ENCODE measurements around the gene DAPK1. TPM values are rescaled to one million over a fixed set of nuclear protein-coding genes. Genes with fewer than 3 reads are reported as not detected.
A peak's percentile ranks its signal among the peaks of the same experiment; 100 is the strongest.

DAPK1 gene
- total and polyA plus RNA-seq, 3 donors from 2014 or later: 35.1 to 74.6 (median 71.0) TPM

DNA sequence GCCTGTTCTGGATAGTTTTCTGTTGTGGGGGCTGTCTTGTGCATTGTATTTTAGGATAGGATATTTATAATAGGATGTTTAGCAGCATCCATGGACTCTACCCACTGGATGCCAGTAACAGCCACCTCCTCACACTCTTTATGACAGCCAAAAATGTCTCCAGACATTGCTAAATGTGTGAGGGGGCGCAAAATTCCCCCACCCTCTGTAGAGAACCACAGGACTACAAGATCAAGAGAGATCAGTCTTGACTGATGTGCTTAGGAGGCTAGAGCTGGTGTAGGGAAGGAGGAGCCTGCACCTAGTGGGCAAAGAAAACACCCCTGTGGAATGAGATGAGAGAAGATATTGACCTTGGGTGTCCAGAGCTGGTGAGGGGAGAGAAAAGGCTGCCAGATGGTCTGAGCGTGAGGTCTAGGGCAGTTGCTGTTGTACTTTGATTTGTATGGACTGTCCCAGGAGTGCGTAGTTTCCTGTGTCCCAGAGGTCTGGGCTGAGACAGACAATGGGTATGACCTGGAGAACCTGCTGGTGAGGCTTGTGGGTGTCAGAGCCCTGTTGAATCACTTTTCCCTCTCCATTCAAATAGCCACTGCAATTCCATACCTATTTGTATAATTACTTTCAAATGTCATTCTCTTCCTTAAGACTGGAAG, 16.3 kb downstream of the DAPK1 start:
- no peak for TF ChIP-seq POLR2A (IDR thresholded peaks at IDR 0.05)
- TF ChIP-seq, protein P1, sequence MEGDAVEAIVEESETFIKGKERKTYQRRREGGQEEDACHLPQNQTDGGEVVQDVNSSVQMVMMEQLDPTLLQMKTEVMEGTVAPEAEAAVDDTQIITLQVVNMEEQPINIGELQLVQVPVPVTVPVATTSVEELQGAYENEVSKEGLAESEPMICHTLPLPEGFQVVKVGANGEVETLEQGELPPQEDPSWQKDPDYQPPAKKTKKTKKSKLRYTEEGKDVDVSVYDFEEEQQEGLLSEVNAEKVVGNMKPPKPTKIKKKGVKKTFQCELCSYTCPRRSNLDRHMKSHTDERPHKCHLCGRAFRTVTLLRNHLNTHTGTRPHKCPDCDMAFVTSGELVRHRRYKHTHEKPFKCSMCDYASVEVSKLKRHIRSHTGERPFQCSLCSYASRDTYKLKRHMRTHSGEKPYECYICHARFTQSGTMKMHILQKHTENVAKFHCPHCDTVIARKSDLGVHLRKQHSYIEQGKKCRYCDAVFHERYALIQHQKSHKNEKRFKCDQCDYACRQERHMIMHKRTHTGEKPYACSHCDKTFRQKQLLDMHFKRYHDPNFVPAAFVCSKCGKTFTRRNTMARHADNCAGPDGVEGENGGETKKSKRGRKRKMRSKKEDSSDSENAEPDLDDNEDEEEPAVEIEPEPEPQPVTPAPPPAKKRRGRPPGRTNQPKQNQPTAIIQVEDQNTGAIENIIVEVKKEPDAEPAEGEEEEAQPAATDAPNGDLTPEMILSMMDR (IDR thresholded peaks at IDR 0.05): no peak
- Histone ChIP-seq H3K4me3 (no peak overlapping the region), H3K4me1 (peaks cover 6% of the 10 kb centered on the region), H3K27ac (no peak overlapping the region), H3K9me3 (no peaks in the 10 kb centered on the region), H3K36me3 (ENCODE audit: low read depth, missing control alignments) (no peaks in the 10 kb centered on the region), H3K27me3 (no peaks in the 10 kb centered on the region)
- no peak for DNase-seq
- intact Hi-C loops (cut with DNase I; ENCODE audit: low total_unique reads): no loop called here
- whole genome bisulfite sequencing, 2 donors: 95 to 98% methylated on average over 3 of the region's 3 CpGs

DNA sequence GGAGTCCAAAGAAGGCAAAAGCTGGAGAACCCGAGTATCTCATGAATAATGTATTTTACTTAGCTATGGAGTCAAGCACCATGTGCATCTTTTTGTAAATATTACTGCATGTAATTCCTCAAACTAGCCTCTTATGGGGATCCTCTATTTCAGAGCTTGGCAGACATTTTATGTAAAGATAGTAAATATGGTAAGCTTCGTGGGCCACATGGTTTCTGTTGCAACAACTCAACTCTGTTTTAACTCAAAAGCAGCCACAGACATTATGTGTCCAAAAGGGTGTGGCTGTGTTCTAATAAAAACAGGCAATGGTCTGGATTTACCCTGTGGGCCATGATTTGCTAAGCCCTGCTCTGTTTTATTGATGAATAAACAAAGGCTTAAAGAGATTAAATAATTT, 17.3 kb downstream of the DAPK1 start:
- Histone ChIP-seq H3K4me3 (no peak overlapping the region), H3K9me3 (no peaks in the 10 kb centered on the region), H3K27ac (no peak overlapping the region), H3K36me3 (ENCODE audit: low read depth, missing control alignments) (no peaks in the 10 kb centered on the region), H3K4me1 (peaks cover 6% of the 10 kb centered on the region), H3K27me3 (no peaks in the 10 kb centered on the region)
- WGBS, 2 donors: 80 to 86% methylated on average over 2 of the region's 2 CpGs
- DNase-seq: no peak
- intact Hi-C loops (cut with DNase I; ENCODE audit: low total_unique reads): no loop called here
- no peak for TF ChIP-seq POLR2A (IDR thresholded peaks at IDR 0.05)
- TF ChIP-seq, protein P1 (IDR thresholded peaks at IDR 0.05): no peak

DNA sequence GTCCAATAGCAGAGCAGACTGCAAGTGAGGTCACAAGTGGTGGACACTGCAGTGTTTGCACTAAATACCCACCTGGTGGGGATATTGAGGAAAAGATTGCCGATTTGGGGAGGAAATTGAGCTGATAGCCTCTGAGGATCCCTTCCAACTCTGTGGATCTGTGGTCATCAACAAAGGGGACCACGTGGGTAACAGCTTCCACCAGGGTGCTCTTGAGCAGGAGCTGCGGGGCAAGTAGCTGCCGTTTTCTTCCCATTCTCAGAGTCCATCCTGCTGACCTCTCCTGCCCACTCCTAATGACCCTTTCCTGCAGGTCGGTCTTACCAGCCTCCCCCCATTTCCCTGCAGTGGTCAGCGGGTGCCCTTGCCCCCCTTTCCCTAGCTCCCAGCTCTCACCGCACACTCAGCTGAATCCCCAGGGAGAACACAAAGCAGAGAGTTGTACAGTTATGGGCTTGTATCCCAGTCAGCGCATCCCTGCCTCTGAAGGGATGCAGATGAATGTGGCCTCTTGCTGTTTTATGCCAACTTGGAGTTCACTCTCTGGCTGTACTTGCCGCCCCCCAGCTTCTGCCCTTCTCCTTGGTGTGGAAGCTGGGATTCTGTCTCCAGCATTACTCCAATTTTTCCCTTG, 18.0 kb downstream of the DAPK1 start:
- DNase-seq: no peak
- intact Hi-C loops (cut with DNase I; ENCODE audit: low total_unique reads): no loop called here

DNA sequence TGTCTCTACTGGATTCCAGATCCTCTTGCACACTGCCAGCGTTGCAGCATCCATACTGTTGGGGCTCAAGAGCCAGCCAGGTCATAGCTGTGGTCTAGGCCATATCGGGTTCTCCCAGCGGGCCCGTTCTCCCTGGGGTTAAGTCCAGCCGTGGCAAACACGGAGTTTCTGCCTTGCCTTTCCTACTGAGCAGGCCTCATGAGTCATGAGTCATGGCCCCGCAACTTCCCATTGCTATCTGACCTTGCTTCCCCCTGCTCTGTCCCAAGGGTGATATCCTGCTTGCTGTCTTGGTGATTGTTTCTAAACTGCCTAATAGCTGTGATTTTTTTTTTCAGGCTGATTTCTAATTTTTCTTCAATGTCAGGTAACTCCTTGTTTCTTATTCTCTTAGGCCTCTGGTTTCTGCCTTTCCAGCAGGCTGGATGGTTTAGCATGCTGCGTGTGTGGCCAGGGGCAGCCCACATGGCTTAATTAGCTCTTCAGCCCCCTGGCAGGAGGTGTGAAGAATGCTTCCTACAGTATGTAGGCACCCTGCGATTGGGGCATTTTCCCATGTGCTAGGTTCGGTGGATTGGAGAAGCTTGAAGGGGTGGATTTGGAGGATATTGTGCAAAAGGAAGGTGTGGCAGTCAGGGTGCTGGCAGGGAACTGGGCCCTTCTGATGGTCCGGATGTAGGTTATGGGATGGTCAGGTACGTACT, 18.7 kb downstream of the DAPK1 start:
- TF ChIP-seq POLR2A (IDR thresholded peaks at IDR 0.05): no peak
- TF ChIP-seq, protein P1 (IDR thresholded peaks at IDR 0.05): no peak
- H3K4me1 ChIP-seq: peaks cover 6% of the 10 kb centered on the region
- no peaks in the 10 kb centered on the region for H3K36me3 ChIP-seq (ENCODE audit: low read depth, missing control alignments)
- no peaks in the 10 kb centered on the region for H3K9me3 ChIP-seq
- no peak overlapping the region for H3K4me3 ChIP-seq
- no peak overlapping the region for H3K27ac ChIP-seq
- no peaks in the 10 kb centered on the region for H3K27me3 ChIP-seq
- DNase-seq: peak; percentile 64
- intact Hi-C loops (cut with DNase I; ENCODE audit: low total_unique reads): no loop called here
- 65 to 74% methylated on average over 12 of the region's 12 CpGs for WGBS, 2 donors

More for the DNA sequence above, 18.0 kb downstream of the DAPK1 start:
- Histone ChIP-seq H3K36me3 (ENCODE audit: low read depth, missing control alignments) (no peaks in the 10 kb centered on the region), H3K27me3 (no peaks in the 10 kb centered on the region), H3K27ac (no peak overlapping the region), H3K4me3 (no peak overlapping the region), H3K4me1 (peaks cover 6% of the 10 kb centered on the region), H3K9me3 (no peaks in the 10 kb centered on the region)
- WGBS, 2 donors: 60 to 74% methylated on average over 7 to 9 of the region's 9 CpGs
- no peak for TF ChIP-seq POLR2A (IDR thresholded peaks at IDR 0.05)
- TF ChIP-seq, protein P1 (IDR thresholded peaks at IDR 0.05): no peak

Measured in testis (tissue), 3 donors.